Measurements from ENCODE around the gene BAHCC1.

BAHCC1 gene

GRCh38 chr17:81429821-81430551 lies 34.7 kb downstream of the BAHCC1 start:
- Mint-ChIP-seq H3K27ac (no peak overlapping the region), H3K4me1 (peaks cover 8% of the 10 kb centered on the region), H3K27me3 (peaks cover 7% of the 10 kb centered on the region), H3K36me3 (no peaks in the 10 kb centered on the region), H3K4me3 (no peak overlapping the region), H3K9me3 (no peaks in the 10 kb centered on the region)

DNA sequence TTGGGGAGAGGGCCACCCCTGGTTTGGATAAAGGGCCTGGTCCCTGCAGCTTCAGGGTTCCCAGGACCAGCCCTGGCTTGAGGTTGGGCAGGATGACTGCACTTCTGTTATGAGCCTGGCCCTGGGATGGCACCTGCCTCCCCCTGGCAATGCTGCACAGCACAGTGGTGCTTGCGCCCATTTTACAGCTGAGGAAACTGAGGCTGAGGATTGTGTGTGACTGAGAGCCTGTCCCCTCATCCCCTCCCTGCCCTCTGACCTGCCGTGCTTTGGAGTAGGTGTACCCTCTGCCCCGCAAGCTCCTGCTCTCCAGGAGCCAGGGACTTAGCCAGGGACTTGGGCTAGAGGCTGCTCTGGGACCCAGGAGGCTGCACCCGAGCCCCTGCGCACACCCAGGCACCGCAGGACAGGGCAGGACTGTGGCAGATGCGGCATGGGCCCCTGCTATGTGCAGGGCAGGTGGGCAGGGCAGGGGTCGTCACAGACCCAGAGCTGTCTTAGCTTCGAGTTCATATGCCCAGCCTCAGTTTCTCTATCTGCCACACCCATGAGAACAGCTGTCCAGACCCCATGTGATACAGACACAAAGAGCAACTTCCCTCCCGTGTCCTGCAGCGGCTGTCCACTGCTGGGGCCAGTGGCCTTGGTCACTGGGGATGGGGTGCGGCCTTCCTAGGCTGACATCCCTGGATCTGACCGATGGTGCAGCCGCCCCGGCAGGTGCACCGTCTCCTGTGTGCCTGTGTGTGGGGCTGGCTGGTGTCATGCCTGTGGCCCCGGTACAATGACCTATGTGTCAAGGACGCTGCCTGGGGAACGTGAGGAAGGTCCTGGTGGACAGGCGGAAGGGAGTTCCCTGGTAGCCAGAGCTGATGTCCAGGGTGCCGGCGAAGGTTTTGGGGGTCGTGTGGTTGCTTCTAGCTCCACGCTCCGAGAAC lies 36.6 kb downstream of the BAHCC1 start:
- no peaks in the 10 kb centered on the region for H3K36me3 Mint-ChIP-seq
- H3K27ac Mint-ChIP-seq, result no peak overlapping the region
- no peaks in the 10 kb centered on the region for H3K9me3 Mint-ChIP-seq
- H3K4me1 Mint-ChIP-seq, result peaks cover 8% of the 10 kb centered on the region
- peaks cover 7% of the 10 kb centered on the region for H3K27me3 Mint-ChIP-seq
- H3K4me3 Mint-ChIP-seq, result no peak overlapping the region

GRCh38 chr17:81432941-81433340 lies 37.7 kb downstream of the BAHCC1 start:
- Mint-ChIP-seq H3K36me3 (no peaks in the 10 kb centered on the region), H3K4me3 (no peak overlapping the region), H3K27me3 (peaks cover 4% of the 10 kb centered on the region), H3K9me3 (no peaks in the 10 kb centered on the region), H3K4me1 (peaks cover 4% of the 10 kb centered on the region), H3K27ac (no peak overlapping the region)

- H3K36me3 Mint-ChIP-seq, result no peaks in the 10 kb centered on the region
- H3K27ac Mint-ChIP-seq, result no peak overlapping the region
- peaks cover 5% of the 10 kb centered on the region for H3K27me3 Mint-ChIP-seq
- no peaks in the 10 kb centered on the region for H3K9me3 Mint-ChIP-seq
- H3K4me1 Mint-ChIP-seq, result peaks cover 4% of the 10 kb centered on the region
- H3K4me3 Mint-ChIP-seq, result no peak overlapping the region
Observed at GRCh38 chr17:81433656-81434055, 38.4 kb downstream of the BAHCC1 start.

GRCh38 chr17:81434072-81434471 lies 38.8 kb downstream of the BAHCC1 start:
- no peak overlapping the region for H3K4me3 Mint-ChIP-seq
- peaks cover 4% of the 10 kb centered on the region for H3K4me1 Mint-ChIP-seq
- no peaks in the 10 kb centered on the region for H3K36me3 Mint-ChIP-seq
- H3K27ac Mint-ChIP-seq, result no peak overlapping the region
- peaks cover 5% of the 10 kb centered on the region for H3K27me3 Mint-ChIP-seq
- no peaks in the 10 kb centered on the region for H3K9me3 Mint-ChIP-seq

- H3K9me3 Mint-ChIP-seq, result no peaks in the 10 kb centered on the region
- H3K27ac Mint-ChIP-seq, result no peak overlapping the region
- no peak overlapping the region for H3K4me3 Mint-ChIP-seq
- peaks cover 5% of the 10 kb centered on the region for H3K27me3 Mint-ChIP-seq
- H3K36me3 Mint-ChIP-seq, result no peaks in the 10 kb centered on the region
- H3K4me1 Mint-ChIP-seq, result peaks cover 4% of the 10 kb centered on the region
Observed at GRCh38 chr17:81434681-81435417, 39.6 kb downstream of the BAHCC1 start.

- H3K4me1 Mint-ChIP-seq, result no peaks in the 10 kb centered on the region
- H3K27me3 Mint-ChIP-seq, result peaks cover 5% of the 10 kb centered on the region
- H3K36me3 Mint-ChIP-seq, result no peaks in the 10 kb centered on the region
- H3K4me3 Mint-ChIP-seq, result no peak overlapping the region
- H3K27ac Mint-ChIP-seq, result no peak overlapping the region
- no peaks in the 10 kb centered on the region for H3K9me3 Mint-ChIP-seq
Observed at GRCh38 chr17:81435652-81436293, 40.5 kb downstream of the BAHCC1 start.

DNA sequence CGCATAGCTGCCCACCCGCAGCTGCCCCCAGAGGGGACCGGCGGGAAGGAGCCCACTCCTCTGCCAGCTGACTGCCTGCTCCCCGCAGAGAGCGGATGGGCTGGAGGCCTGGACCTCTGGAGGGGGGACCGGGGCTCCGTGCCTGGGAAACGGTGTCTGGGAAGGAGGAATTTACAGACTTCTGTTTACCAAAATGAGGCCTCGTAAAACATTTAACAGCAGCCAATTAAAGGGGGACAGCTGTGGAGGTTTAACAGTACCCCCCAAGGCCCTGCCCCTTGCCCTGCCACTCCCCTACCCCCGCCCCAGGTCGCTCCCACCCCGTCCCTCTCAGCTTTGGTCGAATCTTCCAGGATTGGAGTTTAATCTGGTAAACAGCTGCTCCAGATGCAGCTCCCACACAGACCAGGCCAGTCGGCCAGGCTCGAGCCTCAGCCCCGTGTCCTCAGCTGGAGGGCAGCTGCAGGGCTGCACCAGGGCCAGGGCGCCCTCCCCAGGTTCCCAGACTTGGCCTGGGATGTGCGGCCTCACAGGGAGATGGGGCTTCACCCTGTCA lies 41.1 kb downstream of the BAHCC1 start:
- Mint-ChIP-seq H3K9me3 (no peaks in the 10 kb centered on the region), H3K27ac (no peak overlapping the region), H3K4me1 (no peaks in the 10 kb centered on the region), H3K36me3 (no peaks in the 10 kb centered on the region), H3K4me3 (no peak overlapping the region), H3K27me3 (peaks cover 5% of the 10 kb centered on the region)

- H3K4me3 Mint-ChIP-seq, result no peak overlapping the region
- H3K27ac Mint-ChIP-seq, result no peak overlapping the region
- no peaks in the 10 kb centered on the region for H3K36me3 Mint-ChIP-seq
- H3K9me3 Mint-ChIP-seq, result no peaks in the 10 kb centered on the region
- H3K4me1 Mint-ChIP-seq, result no peaks in the 10 kb centered on the region
- H3K27me3 Mint-ChIP-seq, result peaks cover 3% of the 10 kb centered on the region
Observed at GRCh38 chr17:81437191-81437651, 42.0 kb downstream of the BAHCC1 start.

DNA sequence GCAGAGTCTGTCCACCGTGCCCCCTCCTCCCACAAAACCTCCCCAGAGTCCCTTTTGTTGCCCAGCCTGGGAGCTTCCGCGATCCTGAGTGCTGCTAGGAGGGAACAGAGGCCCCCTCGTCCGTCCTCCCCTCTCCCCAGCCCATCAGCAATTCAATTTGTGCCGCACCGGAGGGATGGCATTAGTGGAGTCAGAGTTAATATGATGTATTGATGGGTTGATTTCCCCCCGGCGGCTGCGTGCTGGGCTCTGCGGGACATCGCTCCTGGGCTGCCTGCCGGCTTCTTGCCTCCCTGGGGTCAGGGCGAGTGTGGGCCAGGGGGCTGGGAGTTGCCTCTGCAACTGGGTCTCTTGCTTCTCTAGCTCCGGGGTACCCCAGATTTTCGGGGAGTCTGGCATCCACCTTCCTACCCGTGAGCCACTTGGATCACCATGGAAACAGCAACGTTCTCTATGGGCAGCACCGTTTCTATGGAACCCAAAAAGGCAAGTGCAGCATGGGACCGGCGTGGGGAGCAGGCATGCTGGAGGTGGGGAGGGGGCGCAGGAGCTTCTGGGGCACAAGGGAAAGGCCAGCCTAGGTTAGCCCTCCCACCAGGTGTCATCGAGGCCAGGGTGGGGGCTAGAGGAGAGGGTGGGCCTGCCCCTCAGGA lies 42.9 kb downstream of the BAHCC1 start:
- no peak overlapping the region for H3K4me3 Mint-ChIP-seq
- no peaks in the 10 kb centered on the region for H3K36me3 Mint-ChIP-seq
- H3K9me3 Mint-ChIP-seq, result no peaks in the 10 kb centered on the region
- no peak overlapping the region for H3K27ac Mint-ChIP-seq
- no peaks in the 10 kb centered on the region for H3K4me1 Mint-ChIP-seq
- H3K27me3 Mint-ChIP-seq, result peaks cover 3% of the 10 kb centered on the region

DNA sequence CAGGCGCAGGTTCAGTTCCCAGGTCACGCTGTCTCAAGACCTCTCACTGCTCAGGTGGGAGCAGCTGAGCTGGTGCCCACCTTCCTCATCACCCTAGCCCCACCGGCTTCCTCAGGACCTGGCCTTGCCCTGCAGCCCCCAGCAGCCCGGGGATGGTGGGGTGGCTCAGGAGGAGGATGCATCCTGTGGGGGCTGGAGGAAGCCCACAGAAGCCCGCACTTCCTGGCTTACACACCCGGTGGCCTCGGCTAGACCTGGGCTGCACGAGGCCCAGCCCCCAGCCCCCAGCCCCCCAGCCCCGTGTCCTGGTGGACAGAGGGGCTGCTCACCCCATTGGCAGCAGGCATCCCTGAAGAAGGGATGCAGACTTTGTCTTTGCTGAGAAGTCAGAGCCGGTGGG lies 43.4 kb downstream of the BAHCC1 start:
- Mint-ChIP-seq H3K27me3 (peaks cover 3% of the 10 kb centered on the region), H3K4me1 (no peaks in the 10 kb centered on the region), H3K9me3 (no peaks in the 10 kb centered on the region), H3K4me3 (no peak overlapping the region), H3K27ac (no peak overlapping the region), H3K36me3 (no peaks in the 10 kb centered on the region)

DNA sequence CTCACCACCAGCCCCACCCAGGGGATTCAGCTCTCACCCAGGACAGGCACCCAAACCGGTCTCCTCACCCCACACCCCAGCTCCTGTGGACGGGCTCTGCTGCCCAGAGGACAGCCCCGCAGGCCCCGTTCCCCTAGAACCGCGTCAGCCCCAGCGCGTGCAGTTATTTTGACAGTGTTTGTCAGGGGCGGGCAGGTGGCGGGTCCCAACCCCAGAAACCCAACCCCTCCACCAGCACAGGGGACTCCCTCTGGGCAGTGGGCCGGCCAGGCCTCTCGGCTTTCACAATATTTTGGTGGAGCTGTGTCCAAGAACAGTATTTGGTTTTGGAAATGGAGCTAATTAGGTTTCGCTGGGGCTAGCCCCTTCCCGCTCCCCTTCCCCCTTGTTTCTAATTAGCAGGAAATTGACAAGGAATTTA lies 44.8 kb downstream of the BAHCC1 start:
- no peaks in the 10 kb centered on the region for H3K36me3 Mint-ChIP-seq
- H3K4me1 Mint-ChIP-seq, result no peaks in the 10 kb centered on the region
- H3K4me3 Mint-ChIP-seq, result no peak overlapping the region
- peaks cover 1% of the 10 kb centered on the region for H3K27me3 Mint-ChIP-seq
- H3K27ac Mint-ChIP-seq, result no peak overlapping the region
- H3K9me3 Mint-ChIP-seq, result no peaks in the 10 kb centered on the region

GRCh38 chr17:81440511-81441244 lies 45.4 kb downstream of the BAHCC1 start:
- H3K4me1 Mint-ChIP-seq, result no peaks in the 10 kb centered on the region
- no peaks in the 10 kb centered on the region for H3K9me3 Mint-ChIP-seq
- H3K4me3 Mint-ChIP-seq, result no peak overlapping the region
- no peak overlapping the region for H3K27ac Mint-ChIP-seq
- no peaks in the 10 kb centered on the region for H3K36me3 Mint-ChIP-seq
- H3K27me3 Mint-ChIP-seq, result peaks cover 1% of the 10 kb centered on the region

GRCh38 chr17:81442791-81443190 lies 47.5 kb downstream of the BAHCC1 start:
- no peaks in the 10 kb centered on the region for H3K9me3 Mint-ChIP-seq
- no peaks in the 10 kb centered on the region for H3K4me1 Mint-ChIP-seq
- peaks cover 1% of the 10 kb centered on the region for H3K27me3 Mint-ChIP-seq
- H3K36me3 Mint-ChIP-seq, result no peaks in the 10 kb centered on the region
- no peak overlapping the region for H3K27ac Mint-ChIP-seq
- H3K4me3 Mint-ChIP-seq, result no peak overlapping the region
